HepG2 (cell line): ENCODE data around the gene PYGO2. TPM values are rescaled to one million over a fixed set of nuclear protein-coding genes. Genes with fewer than 3 reads are reported as not detected.

ENCODE experiments used
- AGO1 ChIP-seq: fragments of 200-400 bp; formaldehyde crosslinking; IDR thresholded peaks from 2 replicates; pipeline ENCODE4 v1.6.1; 2017; ENCODE audit warnings: mild to moderate bottlenecking, low read depth, low read length, moderate library complexity; ENCODE audit not compliant: poor library complexity, severe bottlenecking
- HES4 ChIP-seq: sonication (generic); formaldehyde crosslinking; IDR thresholded peaks from 2 replicates; pipeline ENCODE4 v1.9.0; 2021; ENCODE audit warnings: mild to moderate bottlenecking, missing genetic modification reagents, borderline replicate concordance
- HOXA9 ChIP-seq: sonication (generic); formaldehyde crosslinking; IDR thresholded peaks from 2 replicates; pipeline ENCODE4 v1.8.1; 2022; ENCODE audit warnings: missing genetic modification reagents, mild to moderate bottlenecking, moderate library complexity, borderline replicate concordance
- KLF12 ChIP-seq: sonication (generic); formaldehyde crosslinking; IDR thresholded peaks from 2 replicates; pipeline ENCODE4 v1.4.0; 2020; ENCODE audit warnings: missing genetic modification reagents, borderline replicate concordance
- MAFK ChIP-seq, 2 experiments: IDR thresholded peaks in 1 of 2; conservative IDR thresholded peaks in 1 of 2; 2 replicates each; pipeline ENCODE4 v1.6.1; 2011; ENCODE audit warnings: improper control_type of control experiment in 2 of 2, low read length in 2 of 2
- MXI1 ChIP-seq: IDR thresholded peaks from 3 replicates; pipeline ENCODE4 v1.6.1; 2012; ENCODE audit warnings: low read depth, low read length, inconsistent platforms, borderline replicate concordance
- NFATC3 ChIP-seq: sonication (generic); formaldehyde crosslinking; IDR thresholded peaks from 2 replicates; pipeline ENCODE4 v1.5.1; 2020; ENCODE audit warnings: mild to moderate bottlenecking, missing genetic modification reagents
- POGZ ChIP-seq: sonication (generic); formaldehyde crosslinking; IDR thresholded peaks from 2 replicates; pipeline ENCODE4 v1.4.0; 2020; ENCODE audit warnings: mild to moderate bottlenecking, missing genetic modification reagents
- RFX3 ChIP-seq: IDR thresholded peaks from 2 replicates; pipeline ENCODE4 v1.6.1; 2016; ENCODE audit warnings: missing biosample characterization, missing genetic modification reagents
- SP4 ChIP-seq: sonication (generic); formaldehyde crosslinking; IDR thresholded peaks from 2 replicates; pipeline ENCODE4 v1.8.1; 2023; ENCODE audit warnings: mild to moderate bottlenecking, missing genetic modification reagents
- ZBTB8A ChIP-seq: sonication (generic); formaldehyde crosslinking; IDR thresholded peaks from 2 replicates; pipeline ENCODE4 v1.4.0; 2020; ENCODE audit warnings: mild to moderate bottlenecking, low read depth, missing genetic modification reagents, borderline replicate concordance
- ZFP82 ChIP-seq: sonication (generic); formaldehyde crosslinking; IDR thresholded peaks from 2 replicates; pipeline ENCODE4 v1.5.1; 2020; ENCODE audit warnings: mild to moderate bottlenecking, missing genetic modification reagents, borderline replicate concordance
- ZNF207 ChIP-seq: fragments of 450-650 bp; IDR thresholded peaks from 2 replicates; pipeline ENCODE4 v1.6.1; 2016; ENCODE audit warnings: antibody characterized with exemption, borderline replicate concordance
- ZNF331 ChIP-seq: sonication (generic); formaldehyde crosslinking; IDR thresholded peaks from 2 replicates; pipeline ENCODE4 v1.4.0; 2020; ENCODE audit warnings: missing genetic modification reagents
- ZNF451 ChIP-seq: sonication (generic); formaldehyde crosslinking; IDR thresholded peaks from 2 replicates; pipeline ENCODE4 v1.5.0; 2020; ENCODE audit warnings: mild to moderate bottlenecking, missing genetic modification reagents
- ZNF549 ChIP-seq: sonication (generic); formaldehyde crosslinking; IDR thresholded peaks from 2 replicates; pipeline ENCODE4 v1.5.0; 2020; ENCODE audit warnings: missing genetic modification reagents
- polyA plus RNA-seq, 8 experiments: library from polyadenylated mRNA; depleted of rRNA in 3 of 8; stranded (reverse) in 7 of 8; unstranded in 1 of 8; fragments of >200 nt; fragmentation: Illumina TruSeq in 4 of 8; extraction: Trizol in 4 of 8; gene quantifications; 2 replicates each; pipeline versions ENCODE4 v1.2.1 to v1.2.3, GENCODE V29; 2011 to 2016; ENCODE audit warnings: low read depth in 4 of 8, missing spikeins in 1 of 8, mixed read lengths in 1 of 8; ENCODE audit not compliant: insufficient read depth in 1 of 8
- total RNA-seq, 5 experiments: library from RNA; depleted of rRNA; stranded (reverse); fragments of >200 nt; fragmentation: Illumina TruSeq; extraction: Trizol; gene quantifications; 2 replicates each; pipeline ENCODE4 v1.2.3, GENCODE V29; 2016; ENCODE audit warnings: low read depth in 1 of 5
- TF ChIP-seq, protein P1 (sequence below): IDR thresholded peaks from 2 replicates; pipeline ENCODE4 v1.6.1; 2016; ENCODE audit warnings: low read depth
- TF ChIP-seq, protein P2 (sequence below): sonication (generic); formaldehyde crosslinking; IDR thresholded peaks from 2 replicates; pipeline ENCODE4 v1.4.0; 2020; ENCODE audit warnings: missing genetic modification reagents
- TF ChIP-seq, protein P3 (sequence below): sonication (generic); formaldehyde crosslinking; IDR thresholded peaks from 2 replicates; pipeline ENCODE4 v1.4.0; 2020; ENCODE audit warnings: missing genetic modification reagents, borderline replicate concordance
- TF ChIP-seq, protein P4 (sequence below): sonication (generic); formaldehyde crosslinking; IDR thresholded peaks from 2 replicates; pipeline ENCODE4 v1.8.1; 2022; ENCODE audit warnings: mild to moderate bottlenecking, missing genetic modification reagents

Gene PYGO2
- total and polyA plus RNA-seq, 2 of the 13 experiments (the other 11 are each of a cell fraction or from before 2014, with no cell fraction given) = 20.3 to 21.8 TPM

DNA sequence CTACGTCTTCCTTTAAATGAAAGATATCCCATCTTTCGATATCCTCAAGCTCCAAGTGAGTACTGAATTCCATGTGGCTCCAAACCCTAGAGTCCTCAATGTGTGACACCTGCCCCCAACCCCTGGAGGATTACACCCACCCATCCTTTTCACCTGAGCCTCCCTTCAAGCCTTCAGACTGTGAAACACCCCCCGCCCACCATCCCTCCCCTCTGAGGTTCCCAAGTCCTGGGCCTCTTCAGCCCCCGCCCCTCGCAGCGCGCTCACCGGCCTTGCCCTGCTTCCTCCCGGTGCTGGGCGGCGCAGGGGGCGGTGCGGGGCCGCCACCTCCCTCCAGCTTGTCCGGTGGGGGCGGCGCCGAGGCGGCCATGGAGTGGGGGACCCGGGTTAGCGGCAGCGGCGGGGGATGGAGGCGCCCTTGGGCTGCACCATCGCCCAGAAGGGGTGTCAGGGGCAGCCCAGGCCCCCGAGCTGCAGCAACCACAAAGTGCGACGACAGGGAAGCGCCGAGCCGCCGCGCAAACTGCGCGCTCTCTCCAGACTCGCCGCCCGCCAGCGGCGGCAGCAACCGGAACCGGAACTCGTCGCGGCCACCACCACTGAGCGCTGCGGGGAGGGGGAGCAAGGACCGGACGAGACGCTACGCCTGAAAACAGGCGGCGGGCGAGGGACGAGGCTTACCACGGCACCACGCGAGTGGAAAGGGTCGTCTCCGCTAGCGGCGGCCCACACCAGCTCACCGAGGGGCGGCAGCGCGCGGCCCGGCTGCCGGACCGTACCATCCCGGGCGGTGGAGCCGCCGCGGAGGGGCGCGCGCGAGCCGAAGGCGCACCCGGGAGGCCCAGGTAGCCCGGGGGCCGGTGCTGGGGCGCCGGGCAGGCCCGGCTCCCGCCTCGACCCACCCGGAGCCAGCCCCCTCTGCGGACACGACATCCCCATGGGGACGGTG is at the start of gene PYGO2 (continued):
- TF ChIP-seq MAFK (conservative IDR thresholded peaks at IDR 0.05 in 1 of 2, IDR thresholded peaks at IDR 0.05 in 1 of 2; ENCODE audit: low read length in 2 of 2) (no peak), RFX3 (CRISPR knock-in tag) (no peak), POGZ (CRISPR knock-in tag) (peak; percentile 69; the same call in 1 of the 2 replicates), NFATC3 (no peak), MXI1 (0 out of 3 replicates have a peak, but pooled peaks have one; percentile 61), AGO1 (peak; percentile 98), ZFP82 (CRISPR knock-in tag) (peak; percentile 56; the same call in 1 of the 2 replicates), HES4 (CRISPR knock-in tag) (peak; percentile 69; the same call in 1 of the 2 replicates), ZNF331 (CRISPR knock-in tag) (peak; percentile 46), ZNF207 (no peak), ZNF451 (CRISPR knock-in tag) (peak; percentile 27; the same call in 1 of the 2 replicates), ZNF549 (0 out of 2 replicates have a peak, but pooled peaks have one; percentile 33), HOXA9 (CRISPR knock-in tag) (peak; percentile 21; the same call in 1 of the 2 replicates), SP4 (CRISPR knock-in tag) (peak; percentile 74), KLF12 (CRISPR knock-in tag) (peak; percentile 56; the same call in 1 of the 2 replicates), ZBTB8A (CRISPR knock-in tag) (peak; percentile 40; the same call in 1 of the 2 replicates)
- TF ChIP-seq, protein P1, sequence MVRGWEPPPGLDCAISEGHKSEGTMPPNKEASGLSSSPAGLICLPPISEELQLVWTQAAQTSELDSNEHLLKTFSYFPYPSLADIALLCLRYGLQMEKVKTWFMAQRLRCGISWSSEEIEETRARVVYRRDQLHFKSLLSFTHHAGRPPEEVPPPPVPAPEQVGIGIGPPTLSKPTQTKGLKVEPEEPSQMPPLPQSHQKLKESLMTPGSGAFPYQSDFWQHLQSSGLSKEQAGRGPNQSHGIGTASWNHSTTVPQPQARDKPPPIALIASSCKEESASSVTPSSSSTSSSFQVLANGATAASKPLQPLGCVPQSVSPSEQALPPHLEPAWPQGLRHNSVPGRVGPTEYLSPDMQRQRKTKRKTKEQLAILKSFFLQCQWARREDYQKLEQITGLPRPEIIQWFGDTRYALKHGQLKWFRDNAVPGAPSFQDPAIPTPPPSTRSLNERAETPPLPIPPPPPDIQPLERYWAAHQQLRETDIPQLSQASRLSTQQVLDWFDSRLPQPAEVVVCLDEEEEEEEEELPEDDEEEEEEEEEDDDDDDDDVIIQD (CRISPR knock-in tag) = 0 out of 2 replicates have a peak, but pooled peaks have one; percentile 47
- TF ChIP-seq, protein P2, sequence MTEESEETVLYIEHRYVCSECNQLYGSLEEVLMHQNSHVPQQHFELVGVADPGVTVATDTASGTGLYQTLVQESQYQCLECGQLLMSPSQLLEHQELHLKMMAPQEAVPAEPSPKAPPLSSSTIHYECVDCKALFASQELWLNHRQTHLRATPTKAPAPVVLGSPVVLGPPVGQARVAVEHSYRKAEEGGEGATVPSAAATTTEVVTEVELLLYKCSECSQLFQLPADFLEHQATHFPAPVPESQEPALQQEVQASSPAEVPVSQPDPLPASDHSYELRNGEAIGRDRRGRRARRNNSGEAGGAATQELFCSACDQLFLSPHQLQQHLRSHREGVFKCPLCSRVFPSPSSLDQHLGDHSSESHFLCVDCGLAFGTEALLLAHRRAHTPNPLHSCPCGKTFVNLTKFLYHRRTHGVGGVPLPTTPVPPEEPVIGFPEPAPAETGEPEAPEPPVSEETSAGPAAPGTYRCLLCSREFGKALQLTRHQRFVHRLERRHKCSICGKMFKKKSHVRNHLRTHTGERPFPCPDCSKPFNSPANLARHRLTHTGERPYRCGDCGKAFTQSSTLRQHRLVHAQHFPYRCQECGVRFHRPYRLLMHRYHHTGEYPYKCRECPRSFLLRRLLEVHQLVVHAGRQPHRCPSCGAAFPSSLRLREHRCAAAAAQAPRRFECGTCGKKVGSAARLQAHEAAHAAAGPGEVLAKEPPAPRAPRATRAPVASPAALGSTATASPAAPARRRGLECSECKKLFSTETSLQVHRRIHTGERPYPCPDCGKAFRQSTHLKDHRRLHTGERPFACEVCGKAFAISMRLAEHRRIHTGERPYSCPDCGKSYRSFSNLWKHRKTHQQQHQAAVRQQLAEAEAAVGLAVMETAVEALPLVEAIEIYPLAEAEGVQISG (CRISPR knock-in tag) = peak; percentile 89
- TF ChIP-seq, protein P3, sequence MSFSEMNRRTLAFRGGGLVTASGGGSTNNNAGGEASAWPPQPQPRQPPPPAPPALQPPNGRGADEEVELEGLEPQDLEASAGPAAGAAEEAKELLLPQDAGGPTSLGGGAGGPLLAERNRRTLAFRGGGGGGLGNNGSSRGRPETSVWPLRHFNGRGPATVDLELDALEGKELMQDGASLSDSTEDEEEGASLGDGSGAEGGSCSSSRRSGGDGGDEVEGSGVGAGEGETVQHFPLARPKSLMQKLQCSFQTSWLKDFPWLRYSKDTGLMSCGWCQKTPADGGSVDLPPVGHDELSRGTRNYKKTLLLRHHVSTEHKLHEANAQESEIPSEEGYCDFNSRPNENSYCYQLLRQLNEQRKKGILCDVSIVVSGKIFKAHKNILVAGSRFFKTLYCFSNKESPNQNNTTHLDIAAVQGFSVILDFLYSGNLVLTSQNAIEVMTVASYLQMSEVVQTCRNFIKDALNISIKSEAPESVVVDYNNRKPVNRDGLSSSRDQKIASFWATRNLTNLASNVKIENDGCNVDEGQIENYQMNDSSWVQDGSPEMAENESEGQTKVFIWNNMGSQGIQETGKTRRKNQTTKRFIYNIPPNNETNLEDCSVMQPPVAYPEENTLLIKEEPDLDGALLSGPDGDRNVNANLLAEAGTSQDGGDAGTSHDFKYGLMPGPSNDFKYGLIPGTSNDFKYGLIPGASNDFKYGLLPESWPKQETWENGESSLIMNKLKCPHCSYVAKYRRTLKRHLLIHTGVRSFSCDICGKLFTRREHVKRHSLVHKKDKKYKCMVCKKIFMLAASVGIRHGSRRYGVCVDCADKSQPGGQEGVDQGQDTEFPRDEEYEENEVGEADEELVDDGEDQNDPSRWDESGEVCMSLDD (CRISPR knock-in tag) = no peak; the same call in 1 of the 2 replicates
- TF ChIP-seq, protein P4, sequence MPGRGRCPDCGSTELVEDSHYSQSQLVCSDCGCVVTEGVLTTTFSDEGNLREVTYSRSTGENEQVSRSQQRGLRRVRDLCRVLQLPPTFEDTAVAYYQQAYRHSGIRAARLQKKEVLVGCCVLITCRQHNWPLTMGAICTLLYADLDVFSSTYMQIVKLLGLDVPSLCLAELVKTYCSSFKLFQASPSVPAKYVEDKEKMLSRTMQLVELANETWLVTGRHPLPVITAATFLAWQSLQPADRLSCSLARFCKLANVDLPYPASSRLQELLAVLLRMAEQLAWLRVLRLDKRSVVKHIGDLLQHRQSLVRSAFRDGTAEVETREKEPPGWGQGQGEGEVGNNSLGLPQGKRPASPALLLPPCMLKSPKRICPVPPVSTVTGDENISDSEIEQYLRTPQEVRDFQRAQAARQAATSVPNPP (CRISPR knock-in tag) = peak; percentile 85; the same call in 1 of the 2 replicates
